ENCODE measurements around the gene DACH1. TPM values are rescaled to one million over a fixed set of nuclear protein-coding genes. Genes with fewer than 3 reads are reported as not detected.
"Not testable (repeated sequence)": the region's sequence is repeated elsewhere in the genome, so short reads cannot be mapped to it uniquely, and the experiment has no call there.

Gene DACH1
- total RNA-seq, 2 experiments from 2014 or later = 0.71 to 0.89 TPM

GRCh38 chr13:71842003-71842402 is 25.0 kb downstream of the DACH1 start:
- Mint-ChIP-seq H3K9me3 (no peaks in the 10 kb centered on the region), H3K4me1 (ENCODE audit: low read depth) (peaks cover 4% of the 10 kb centered on the region), H3K4me3 (no peak overlapping the region), H3K27ac (no peak overlapping the region), H3K27me3 (no peaks in the 10 kb centered on the region), H3K36me3 (ENCODE audit: low read depth) (no peaks in the 10 kb centered on the region)
- H3K27ac ChIP-seq (ENCODE audit: low read depth in 1 of 2, low read length in 2 of 2) = no peak overlapping the region
- ChIA-PET CTCF (no interaction called here), POLR2A (no interaction called here)
- no peaks in the 10 kb centered on the region for H3K36me3 ChIP-seq (ENCODE audit: insufficient read depth, low read length)
- no peak overlapping the region for H3K4me3 ChIP-seq (ENCODE audit: low read length)
- intact Hi-C loops (cut with DNase I, micrococcal nuclease) = no loop called here
- peaks cover 0 to 6% of the 10 kb centered on the region in 2 experiments for H3K9me3 ChIP-seq (ENCODE audit: control insufficient read depth in 1 of 2, insufficient read depth in 1 of 2, low read length in 2 of 2)
- no peaks in the 10 kb centered on the region for H3K27me3 ChIP-seq (ENCODE audit: control insufficient read depth in 1 of 2, insufficient read depth in 2 of 2, low read length in 2 of 2)
- ATAC-seq (ENCODE audit: poor library complexity) = no peak
- no peaks in the 10 kb centered on the region for H3K4me1 ChIP-seq (ENCODE audit: insufficient read depth, low read length)
- TF ChIP-seq CTCF (IDR thresholded peaks at IDR 0.05) = no peak
- DNase-seq = no peak

GRCh38 chr13:71838842-71839241 is 28.2 kb downstream of the DACH1 start:
- H3K4me3 Mint-ChIP-seq = no peak overlapping the region
- no peaks in the 10 kb centered on the region for H3K9me3 ChIP-seq (ENCODE audit: control insufficient read depth in 1 of 2, insufficient read depth in 1 of 2, low read length in 2 of 2)
- DNase-seq = no peak
- H3K27me3 ChIP-seq (ENCODE audit: control insufficient read depth in 1 of 2, insufficient read depth in 2 of 2, low read length in 2 of 2) = no peaks in the 10 kb centered on the region
- H3K4me3 ChIP-seq (ENCODE audit: low read length) = no peak overlapping the region
- no peak for ATAC-seq (ENCODE audit: poor library complexity)
- POLR2A ChIA-PET = no interaction called here
- no peaks in the 10 kb centered on the region for H3K27me3 Mint-ChIP-seq
- no peak overlapping the region for H3K27ac ChIP-seq (ENCODE audit: low read depth in 1 of 2, low read length in 2 of 2)
- no peak for TF ChIP-seq CTCF (IDR thresholded peaks at IDR 0.05)
- H3K9me3 Mint-ChIP-seq = no peaks in the 10 kb centered on the region
- intact Hi-C loops (cut with DNase I, micrococcal nuclease) = no loop called here
- H3K27ac Mint-ChIP-seq = no peak overlapping the region
- H3K36me3 Mint-ChIP-seq (ENCODE audit: low read depth) = no peaks in the 10 kb centered on the region
- CTCF ChIA-PET = no interaction called here
- H3K4me1 Mint-ChIP-seq (ENCODE audit: low read depth) = peaks cover 4% of the 10 kb centered on the region
- no peaks in the 10 kb centered on the region for H3K36me3 ChIP-seq (ENCODE audit: insufficient read depth, low read length)
- no peaks in the 10 kb centered on the region for H3K4me1 ChIP-seq (ENCODE audit: insufficient read depth, low read length)

- H3K27me3 Mint-ChIP-seq; H3K9me3 ChIP-seq (ENCODE audit: control insufficient read depth in 1 of 2, insufficient read depth in 1 of 2, low read length in 2 of 2); H3K4me1 ChIP-seq (ENCODE audit: insufficient read depth, low read length); ATAC-seq (ENCODE audit: poor library complexity); H3K4me3 ChIP-seq (ENCODE audit: low read length); H3K36me3 Mint-ChIP-seq (ENCODE audit: low read depth); POLR2A ChIA-PET; H3K27ac ChIP-seq (ENCODE audit: low read depth in 1 of 2, low read length in 2 of 2); H3K4me1 Mint-ChIP-seq (ENCODE audit: low read depth); H3K4me3 Mint-ChIP-seq; intact Hi-C loops (cut with DNase I, micrococcal nuclease); H3K36me3 ChIP-seq (ENCODE audit: insufficient read depth, low read length); CTCF ChIA-PET; H3K27ac Mint-ChIP-seq; H3K9me3 Mint-ChIP-seq; H3K27me3 ChIP-seq (ENCODE audit: control insufficient read depth in 1 of 2, insufficient read depth in 2 of 2, low read length in 2 of 2); DNase-seq: not testable (repeated sequence)
These were observed 29.4 kb downstream of the DACH1 start for GRCh38 chr13:71837582-71837981.

GRCh38 chr13:71831716-71832115 is 35.3 kb downstream of the DACH1 start:
- no peaks in the 10 kb centered on the region for H3K4me1 ChIP-seq (ENCODE audit: insufficient read depth, low read length)
- Mint-ChIP-seq H3K36me3 (ENCODE audit: low read depth) (no peaks in the 10 kb centered on the region), H3K9me3 (no peaks in the 10 kb centered on the region), H3K4me1 (ENCODE audit: low read depth) (peaks cover 28% of the 10 kb centered on the region), H3K27ac (no peak overlapping the region), H3K27me3 (no peaks in the 10 kb centered on the region), H3K4me3 (no peak overlapping the region)
- no peaks in the 10 kb centered on the region for H3K27me3 ChIP-seq (ENCODE audit: control insufficient read depth in 1 of 2, insufficient read depth in 2 of 2, low read length in 2 of 2)
- no peak overlapping the region for H3K27ac ChIP-seq (ENCODE audit: low read depth in 1 of 2, low read length in 2 of 2)
- no peaks in the 10 kb centered on the region for H3K36me3 ChIP-seq (ENCODE audit: insufficient read depth, low read length)
- intact Hi-C loops (cut with DNase I, micrococcal nuclease) = no loop called here
- TF ChIP-seq CTCF (IDR thresholded peaks at IDR 0.05) = no peak
- DNase-seq (no peak), ATAC-seq (ENCODE audit: poor library complexity) (no peak)
- POLR2A ChIA-PET = no interaction called here
- H3K4me3 ChIP-seq (ENCODE audit: low read length) = no peak overlapping the region
- H3K9me3 ChIP-seq (ENCODE audit: control insufficient read depth in 1 of 2, insufficient read depth in 1 of 2, low read length in 2 of 2) = no peaks in the 10 kb centered on the region
- CTCF ChIA-PET = no interaction called here

Data from CD4-positive, alpha-beta T cell (primary cell).